Activated naive CD4-positive, alpha-beta T cell treated with anti-CD3 and anti-CD28 coated beads for 36 hours (primary cell): Measurements from ENCODE around the gene MAP3K19. TPM values are rescaled to one million over a fixed set of nuclear protein-coding genes. Genes with fewer than 3 reads are reported as not detected.
A peak's percentile ranks its signal among the peaks of the same experiment; 100 is the strongest.
"Not testable (repeated sequence)": the region's sequence is repeated elsewhere in the genome, so short reads cannot be mapped to it uniquely, and the experiment has no call there.

Source experiments
- CTCF ChIA-PET: fragments of 350-600 bp; sonication (Branson Sonifier 250); formaldehyde crosslinking; loops from one replicate; lab custom pipeline; 2021; ENCODE audit warnings: antibody characterized with exemption; lab: Charles Lee
- DNase-seq: peaks from one replicate; pipeline ENCODE4 v3.0.0-alpha.2; 2020
- H3K27ac Mint-ChIP-seq: one replicate; pipeline ENCODE4 v1.8.0; 2021; ENCODE audit warnings: mild to moderate bottlenecking, mixed read lengths
- H3K27me3 Mint-ChIP-seq: one replicate; pipeline ENCODE4 v1.8.0; 2021; ENCODE audit warnings: low read depth, mixed read lengths
- H3K36me3 Mint-ChIP-seq: one replicate; pipeline ENCODE4 v1.8.0; 2021; ENCODE audit warnings: low read depth, mixed read lengths
- H3K4me1 Mint-ChIP-seq: one replicate; pipeline ENCODE4 v1.8.0; 2021; ENCODE audit warnings: low read depth, mixed read lengths
- H3K4me3 Mint-ChIP-seq: one replicate; pipeline ENCODE4 v1.8.0; 2021; ENCODE audit warnings: mild to moderate bottlenecking, moderate library complexity, mixed read lengths
- H3K9me3 Mint-ChIP-seq: one replicate; pipeline ENCODE4 v1.8.0; 2021; ENCODE audit warnings: mixed read lengths
- intact Hi-C: fragments of 100-400 bp; cut with micrococcal nuclease; formaldehyde crosslinking; loops from one replicate; pipeline ENCODE4 v1.15.1; 2023
- total RNA-seq, 2 experiments: library from RNA; stranded (reverse); gene quantifications; one replicate each; pipeline ENCODE4 v1.2.3, GENCODE V29; 2021

Gene MAP3K19
- total RNA-seq, 2 experiments from 2014 or later = not detected

DNA sequence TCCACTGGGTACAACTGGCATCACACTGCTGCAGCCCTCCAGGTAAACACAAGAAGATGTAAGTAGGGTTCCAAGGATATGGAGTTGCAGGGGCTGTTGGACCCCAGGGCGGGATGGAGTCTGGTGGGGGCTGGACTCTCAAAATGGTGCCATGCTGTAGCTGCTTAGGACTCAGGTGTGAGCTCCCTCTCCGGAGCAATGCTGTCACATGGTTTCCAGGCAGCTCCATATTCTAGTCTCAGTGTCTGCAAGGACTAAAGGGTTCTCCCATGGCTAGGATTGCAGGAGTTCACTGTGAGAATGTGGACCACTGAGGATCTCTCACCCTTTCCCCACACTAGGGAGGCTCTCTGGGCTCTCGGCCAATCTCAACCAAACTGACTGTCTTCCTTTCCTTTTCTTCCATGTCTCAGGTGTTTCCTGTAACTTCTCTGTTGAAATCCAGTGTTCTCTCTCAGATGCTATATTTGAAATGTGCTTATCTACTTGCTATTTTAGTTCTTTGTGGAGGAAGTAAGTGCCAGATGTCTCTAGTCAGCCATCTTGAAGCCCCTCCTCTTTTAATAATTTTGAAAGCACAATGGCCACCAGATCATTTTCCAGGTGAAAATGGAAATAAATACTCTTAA lies 71.1 kb downstream of the MAP3K19 start:
- Mint-ChIP-seq H3K36me3 (peaks cover 11% of the 10 kb centered on the region), H3K4me3 (no peak overlapping the region), H3K27ac (no peak overlapping the region), H3K27me3 (peaks cover 3% of the 10 kb centered on the region), H3K9me3 (peaks cover 21% of the 10 kb centered on the region), H3K4me1 (peaks cover 15% of the 10 kb centered on the region)
- DNase-seq = no peak
- CTCF ChIA-PET = interaction anchor here (0.6 to 0.7 kb wide), 2 partner anchors 577 to 624 kb away, joined by 4 to 10 read pairs; no protein-coding TSS in a partner anchor
- intact Hi-C loops = no loop called here

GRCh38 chr2:134975281-134976009 lies 71.8 kb downstream of the MAP3K19 start:
- Mint-ChIP-seq H3K27me3 (peaks cover 2% of the 10 kb centered on the region), H3K4me3 (no peak overlapping the region), H3K4me1 (peaks cover 15% of the 10 kb centered on the region), H3K27ac (no peak overlapping the region), H3K36me3 (peaks cover 11% of the 10 kb centered on the region), H3K9me3 (peaks cover 23% of the 10 kb centered on the region)
- CTCF ChIA-PET = no interaction called here
- intact Hi-C loops = no loop called here
- no peak for DNase-seq

DNA sequence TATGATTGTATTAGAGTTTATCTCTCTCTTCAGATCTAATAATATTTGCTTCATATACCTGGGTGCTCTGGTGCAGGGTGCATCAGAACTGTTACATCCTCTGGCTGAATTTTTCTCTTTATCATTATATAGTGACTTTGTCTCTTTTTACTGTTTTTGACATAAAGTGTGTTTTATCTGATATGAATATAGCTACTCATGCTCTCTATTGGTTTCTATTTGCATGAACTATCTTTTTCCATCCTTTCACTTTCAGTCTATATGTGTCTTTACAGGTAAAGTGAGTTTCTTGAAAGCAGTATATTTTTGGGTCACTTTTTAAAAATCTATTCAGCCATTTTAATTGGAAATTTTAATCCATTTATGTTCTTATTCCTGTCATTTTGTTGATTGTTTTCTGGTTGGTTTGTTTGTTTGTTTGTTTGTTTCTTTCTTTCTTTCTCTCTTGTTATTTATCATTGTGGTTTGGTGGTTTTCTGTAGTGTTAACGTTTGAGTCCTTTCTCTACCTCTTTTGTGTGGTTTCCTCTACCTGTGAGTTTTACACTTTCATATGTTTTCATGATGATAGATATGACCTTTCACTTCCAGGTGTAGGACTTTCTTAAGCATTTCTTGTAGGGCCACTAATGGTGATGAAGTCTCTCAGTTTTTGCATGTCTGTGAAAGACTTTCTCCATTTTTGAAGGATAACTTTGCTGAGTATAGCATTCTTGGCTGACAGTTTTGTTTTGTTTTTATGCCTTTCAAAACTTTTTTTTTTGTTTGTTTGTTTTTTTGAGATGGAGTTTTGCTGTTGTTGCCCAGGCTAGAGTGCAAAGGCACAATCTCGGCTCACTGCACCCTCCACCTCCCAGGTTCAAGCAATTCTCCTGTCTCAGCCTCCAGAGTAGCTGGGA lies 73.8 kb downstream of the MAP3K19 start:
- Mint-ChIP-seq H3K36me3 (peaks cover 16% of the 10 kb centered on the region), H3K9me3 (peaks cover 33% of the 10 kb centered on the region), H3K27ac (peak overlapping the region; percentile 6), H3K4me3 (no peak overlapping the region), H3K27me3 (peaks cover 3% of the 10 kb centered on the region), H3K4me1 (peaks cover 15% of the 10 kb centered on the region)
- intact Hi-C loops = loop anchor here (1.0 kb wide), 2 partner anchors 55 to 79 kb away; partner anchors contain the start of genes CCNT2 and RAB3GAP1
- no peak for DNase-seq
- CTCF ChIA-PET = no interaction called here

- H3K27ac Mint-ChIP-seq, H3K4me1 Mint-ChIP-seq, H3K4me3 Mint-ChIP-seq, H3K36me3 Mint-ChIP-seq, H3K27me3 Mint-ChIP-seq, DNase-seq, CTCF ChIA-PET, intact Hi-C loops: not testable (repeated sequence)
- peaks cover 12% of the 10 kb centered on the region for H3K9me3 Mint-ChIP-seq
These were observed 80.1 kb downstream of the MAP3K19 start for GRCh38 chr2:134967166-134967565.

DNA sequence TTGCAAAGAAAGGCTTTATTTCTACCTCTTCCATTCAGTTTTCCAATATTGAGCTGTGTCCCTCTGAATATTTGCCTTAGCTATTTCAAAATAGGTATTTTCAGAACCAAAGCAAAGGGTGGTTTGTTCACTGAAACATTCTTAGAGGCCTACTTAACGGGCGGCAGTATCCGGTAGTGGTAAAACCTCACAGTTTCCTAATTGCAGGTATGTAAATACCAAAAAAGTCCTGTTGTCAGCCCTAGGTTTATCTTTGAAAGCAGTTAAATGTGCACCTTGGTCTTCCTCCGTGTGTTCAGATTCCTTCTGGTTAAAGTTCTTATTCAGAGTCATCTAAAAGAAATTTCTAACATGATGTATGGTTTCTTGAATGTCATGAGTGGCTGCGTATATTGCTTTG lies 89.8 kb downstream of the MAP3K19 start:
- Mint-ChIP-seq H3K4me1 (peaks cover 10% of the 10 kb centered on the region), H3K9me3 (no peaks in the 10 kb centered on the region), H3K4me3 (no peak overlapping the region), H3K27me3 (no peaks in the 10 kb centered on the region), H3K27ac (no peak overlapping the region), H3K36me3 (peaks cover 15% of the 10 kb centered on the region)
- no peak for DNase-seq
- intact Hi-C loops = no loop called here
- CTCF ChIA-PET = no interaction called here

- DNase-seq = no peak
- H3K36me3 Mint-ChIP-seq = peaks cover 18% of the 10 kb centered on the region
- CTCF ChIA-PET = interaction anchor here (1.0 to 1.2 kb wide), 2 partner anchors 33 to 841 kb away, joined by 3 read pairs; no protein-coding TSS in a partner anchor
These were observed 91.5 kb downstream of the MAP3K19 start for GRCh38 chr2:134955744-134956143.

GRCh38 chr2:134954065-134954464 lies 93.2 kb downstream of the MAP3K19 start:
- H3K9me3 Mint-ChIP-seq = no peaks in the 10 kb centered on the region
- H3K36me3 Mint-ChIP-seq = peaks cover 27% of the 10 kb centered on the region
- H3K27me3 Mint-ChIP-seq = no peaks in the 10 kb centered on the region
- CTCF ChIA-PET = interaction anchor here (0.6 kb wide), 1 partner anchor 224 kb away, joined by 3 read pairs; no protein-coding TSS in a partner anchor
- peaks cover 18% of the 10 kb centered on the region for H3K4me1 Mint-ChIP-seq
- intact Hi-C loops = no loop called here
- no peak overlapping the region for H3K27ac Mint-ChIP-seq
- DNase-seq = no peak
- no peak overlapping the region for H3K4me3 Mint-ChIP-seq

More at GRCh38 chr2:134955744-134956143, 91.5 kb downstream of the MAP3K19 start:
- no peaks in the 10 kb centered on the region for H3K9me3 Mint-ChIP-seq
- H3K27me3 Mint-ChIP-seq = no peaks in the 10 kb centered on the region
- H3K4me1 Mint-ChIP-seq = peaks cover 10% of the 10 kb centered on the region
- intact Hi-C loops = no loop called here
- no peak overlapping the region for H3K4me3 Mint-ChIP-seq
- no peak overlapping the region for H3K27ac Mint-ChIP-seq

DNA sequence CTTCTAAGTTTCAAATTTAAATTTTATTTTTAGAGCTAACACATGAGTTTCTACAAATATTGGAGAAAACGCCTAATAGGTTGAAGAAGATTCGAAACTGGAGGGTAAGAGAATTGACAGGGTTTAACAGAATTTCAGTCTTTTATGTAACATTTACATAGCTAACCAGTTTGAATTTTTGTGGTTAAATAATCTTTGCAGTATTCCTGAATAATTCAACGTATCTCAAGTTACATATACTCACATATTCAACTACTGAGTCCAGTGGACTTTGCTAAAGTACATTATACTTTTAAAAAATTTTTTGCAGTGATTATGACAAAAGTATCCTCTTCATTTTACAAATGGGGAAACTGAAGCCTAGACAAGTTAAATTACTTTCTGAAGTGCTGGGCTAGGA lies 94.6 kb downstream of the MAP3K19 start:
- intact Hi-C loops = loop anchor here (2.0 kb wide), 1 partner anchor 20 kb away; no protein-coding TSS in a partner anchor
- no peaks in the 10 kb centered on the region for H3K9me3 Mint-ChIP-seq
- H3K27me3 Mint-ChIP-seq = no peaks in the 10 kb centered on the region
- H3K27ac Mint-ChIP-seq = no peak overlapping the region
- H3K36me3 Mint-ChIP-seq = peaks cover 36% of the 10 kb centered on the region
- peaks cover 22% of the 10 kb centered on the region for H3K4me1 Mint-ChIP-seq
- DNase-seq = no peak
- CTCF ChIA-PET = no interaction called here
- H3K4me3 Mint-ChIP-seq = no peak overlapping the region

DNA sequence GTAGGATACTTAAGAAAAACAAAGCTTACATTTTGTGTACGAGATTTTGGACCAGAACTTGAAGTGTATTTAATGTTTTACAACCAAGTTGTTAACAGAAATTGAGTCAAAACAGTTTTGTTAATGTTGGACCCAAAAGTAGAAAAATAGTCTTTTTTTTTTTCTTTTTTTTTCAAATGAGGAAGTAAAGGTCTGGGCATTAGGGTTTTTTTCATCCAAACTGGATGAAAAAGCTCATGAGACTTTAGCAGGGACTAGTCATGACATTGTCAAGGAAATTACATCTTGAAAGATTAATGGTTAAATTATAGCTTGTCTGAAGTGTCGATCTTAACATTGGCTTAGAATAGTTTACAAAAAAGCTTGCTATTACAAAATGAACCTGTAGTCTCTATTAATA lies 96.4 kb downstream of the MAP3K19 start:
- H3K4me1 Mint-ChIP-seq = peaks cover 22% of the 10 kb centered on the region
- H3K27me3 Mint-ChIP-seq = no peaks in the 10 kb centered on the region
- peaks cover 38% of the 10 kb centered on the region for H3K36me3 Mint-ChIP-seq
- intact Hi-C loops = no loop called here
- no peak for DNase-seq
- H3K27ac Mint-ChIP-seq = no peak overlapping the region
- CTCF ChIA-PET = interaction anchor here (0.7 to 1.0 kb wide), 2 partner anchors 14 to 24 kb away, joined by 3 read pairs; no protein-coding TSS in a partner anchor
- H3K9me3 Mint-ChIP-seq = no peaks in the 10 kb centered on the region
- no peak overlapping the region for H3K4me3 Mint-ChIP-seq

- no peaks in the 10 kb centered on the region for H3K9me3 Mint-ChIP-seq
- intact Hi-C loops = no loop called here
- peak overlapping the region; percentile 53 for H3K27ac Mint-ChIP-seq
- H3K4me1 Mint-ChIP-seq = peaks cover 22% of the 10 kb centered on the region
- H3K36me3 Mint-ChIP-seq = peaks cover 44% of the 10 kb centered on the region
- DNase-seq = no peak
- CTCF ChIA-PET = interaction anchor here (0.6 to 1.0 kb wide), 3 partner anchors 13 to 262 kb away, joined by 3 to 4 read pairs (median 3); no protein-coding TSS in a partner anchor
- no peaks in the 10 kb centered on the region for H3K27me3 Mint-ChIP-seq
- no peak overlapping the region for H3K4me3 Mint-ChIP-seq
These were observed 97.1 kb downstream of the MAP3K19 start for GRCh38 chr2:134949981-134950708.

DNA sequence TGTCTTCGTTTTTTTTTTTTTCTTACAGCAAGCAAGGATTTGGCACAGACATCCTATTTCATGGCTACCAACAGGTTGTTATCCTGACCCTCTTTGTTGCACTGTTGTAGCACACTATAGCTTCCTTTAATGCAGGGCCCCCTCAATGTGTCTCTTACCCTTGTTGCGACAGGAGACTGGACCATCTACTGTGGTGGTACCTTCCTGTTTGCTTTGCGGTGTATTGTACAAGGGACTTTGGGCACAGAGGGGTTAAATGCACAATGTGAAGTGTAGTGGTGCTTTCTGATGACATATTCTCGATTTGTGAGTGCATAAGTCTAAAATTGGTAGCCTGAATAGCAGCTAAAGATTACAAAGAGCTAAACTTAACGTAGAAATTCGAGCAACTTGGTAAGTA lies 101.2 kb downstream of the MAP3K19 start:
- Mint-ChIP-seq H3K9me3 (no peaks in the 10 kb centered on the region), H3K4me3 (no peak overlapping the region), H3K4me1 (peaks cover 40% of the 10 kb centered on the region), H3K27ac (no peak overlapping the region), H3K36me3 (peaks cover 34% of the 10 kb centered on the region), H3K27me3 (no peaks in the 10 kb centered on the region)
- intact Hi-C loops = no loop called here
- no peak for DNase-seq
- CTCF ChIA-PET = interaction anchor here (0.6 kb wide), 3 partner anchors 84 to 1120 kb away, joined by 3 read pairs; no protein-coding TSS in a partner anchor
